ENCODE measurements around the gene PDE4D. TPM values are rescaled to one million over a fixed set of nuclear protein-coding genes. Genes with fewer than 3 reads are reported as not detected.

The PDE4D gene
- total RNA-seq, 1 donor from 2014 or later = 44.8 TPM

- no peak for DNase-seq (ENCODE audit: low spot score in 2 of 2)
- Histone ChIP-seq H3K9me3 (no peaks in the 10 kb centered on the region), H3K4me1 (no peaks in the 10 kb centered on the region), H3K36me3 (no peaks in the 10 kb centered on the region), H3K27ac (no peak overlapping the region), H3K27me3 (no peaks in the 10 kb centered on the region), H3K4me3 (no peak overlapping the region)
- intact Hi-C loops (cut with DNase I) = no loop called here
- TF ChIP-seq, protein P1, sequence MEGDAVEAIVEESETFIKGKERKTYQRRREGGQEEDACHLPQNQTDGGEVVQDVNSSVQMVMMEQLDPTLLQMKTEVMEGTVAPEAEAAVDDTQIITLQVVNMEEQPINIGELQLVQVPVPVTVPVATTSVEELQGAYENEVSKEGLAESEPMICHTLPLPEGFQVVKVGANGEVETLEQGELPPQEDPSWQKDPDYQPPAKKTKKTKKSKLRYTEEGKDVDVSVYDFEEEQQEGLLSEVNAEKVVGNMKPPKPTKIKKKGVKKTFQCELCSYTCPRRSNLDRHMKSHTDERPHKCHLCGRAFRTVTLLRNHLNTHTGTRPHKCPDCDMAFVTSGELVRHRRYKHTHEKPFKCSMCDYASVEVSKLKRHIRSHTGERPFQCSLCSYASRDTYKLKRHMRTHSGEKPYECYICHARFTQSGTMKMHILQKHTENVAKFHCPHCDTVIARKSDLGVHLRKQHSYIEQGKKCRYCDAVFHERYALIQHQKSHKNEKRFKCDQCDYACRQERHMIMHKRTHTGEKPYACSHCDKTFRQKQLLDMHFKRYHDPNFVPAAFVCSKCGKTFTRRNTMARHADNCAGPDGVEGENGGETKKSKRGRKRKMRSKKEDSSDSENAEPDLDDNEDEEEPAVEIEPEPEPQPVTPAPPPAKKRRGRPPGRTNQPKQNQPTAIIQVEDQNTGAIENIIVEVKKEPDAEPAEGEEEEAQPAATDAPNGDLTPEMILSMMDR (IDR thresholded peaks at IDR 0.05) = no peak
Measured at GRCh38 chr5:59264639-59265245, 628.8 kb downstream of the PDE4D start.

DNA sequence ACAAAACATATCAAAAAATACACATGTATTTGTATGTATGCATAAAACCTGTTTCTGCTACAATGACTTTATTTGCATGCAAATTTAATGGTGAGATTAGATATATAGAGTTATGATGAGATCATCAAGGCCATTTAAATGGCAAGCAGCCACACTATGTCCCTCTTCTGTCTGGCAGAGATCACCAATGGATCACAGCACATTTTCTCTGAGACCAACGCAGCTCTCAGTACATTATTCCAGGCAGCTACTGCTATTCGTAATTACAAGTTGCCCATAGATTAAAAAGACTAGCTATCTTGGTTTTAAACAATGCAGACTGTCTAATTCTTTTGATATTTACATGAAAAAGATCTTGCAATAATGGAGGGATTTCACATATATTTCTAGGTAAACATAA is 629.5 kb downstream of the PDE4D start:
- no peak overlapping the region for H3K27ac ChIP-seq
- DNase-seq (ENCODE audit: low spot score in 2 of 2) = no peak
- H3K27me3 ChIP-seq = no peaks in the 10 kb centered on the region
- H3K4me3 ChIP-seq = no peak overlapping the region
- TF ChIP-seq, protein P1 (IDR thresholded peaks at IDR 0.05) = no peak
- no peaks in the 10 kb centered on the region for H3K36me3 ChIP-seq
- H3K9me3 ChIP-seq = no peaks in the 10 kb centered on the region
- intact Hi-C loops (cut with DNase I) = no loop called here
- H3K4me1 ChIP-seq = no peaks in the 10 kb centered on the region

DNA sequence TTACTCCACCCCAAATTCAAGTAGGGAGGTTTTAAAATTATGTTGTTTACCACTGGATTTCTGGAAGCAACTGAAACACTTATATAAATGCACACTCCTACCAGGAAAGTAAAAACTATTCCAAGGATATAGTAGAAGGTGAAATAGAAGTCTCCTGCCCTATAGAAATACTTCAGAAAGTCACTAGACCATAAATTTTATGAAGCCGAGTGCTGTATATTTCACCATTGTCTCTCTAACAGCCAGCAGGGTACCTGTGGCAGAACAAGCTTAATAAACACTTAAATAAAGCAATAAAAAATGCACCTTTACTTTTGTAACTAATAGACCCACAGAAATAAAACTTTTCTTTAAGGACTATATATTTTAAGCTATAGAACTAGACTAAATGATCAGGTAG is 631.6 kb downstream of the PDE4D start:
- Histone ChIP-seq H3K4me1 (no peaks in the 10 kb centered on the region), H3K27ac (no peak overlapping the region), H3K36me3 (no peaks in the 10 kb centered on the region), H3K27me3 (no peaks in the 10 kb centered on the region), H3K9me3 (no peaks in the 10 kb centered on the region), H3K4me3 (no peak overlapping the region)
- TF ChIP-seq, protein P1 (IDR thresholded peaks at IDR 0.05) = no peak
- no peak for DNase-seq (ENCODE audit: low spot score in 2 of 2)
- intact Hi-C loops (cut with DNase I) = no loop called here

DNA sequence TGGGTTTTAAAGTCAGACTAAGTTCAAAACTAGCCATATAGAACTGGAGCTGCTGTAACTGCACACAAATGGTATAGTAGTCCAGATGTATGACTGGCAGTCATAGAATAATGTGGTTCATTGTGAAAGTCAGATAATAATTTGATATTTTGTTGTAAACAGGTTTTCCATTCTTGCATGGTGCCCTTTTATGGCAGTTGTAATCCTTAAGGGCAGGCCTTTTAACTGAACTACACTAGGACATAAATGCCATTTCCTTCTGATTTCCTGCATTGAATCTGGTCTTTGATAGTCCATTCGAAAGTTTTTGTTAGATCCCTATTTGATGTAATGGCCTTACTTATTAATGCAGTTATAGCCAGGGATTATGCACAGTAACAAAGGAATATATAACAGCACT is 632.6 kb downstream of the PDE4D start:
- intact Hi-C loops (cut with DNase I) = no loop called here
- H3K4me1 ChIP-seq = no peaks in the 10 kb centered on the region
- H3K27ac ChIP-seq = no peak overlapping the region

DNA sequence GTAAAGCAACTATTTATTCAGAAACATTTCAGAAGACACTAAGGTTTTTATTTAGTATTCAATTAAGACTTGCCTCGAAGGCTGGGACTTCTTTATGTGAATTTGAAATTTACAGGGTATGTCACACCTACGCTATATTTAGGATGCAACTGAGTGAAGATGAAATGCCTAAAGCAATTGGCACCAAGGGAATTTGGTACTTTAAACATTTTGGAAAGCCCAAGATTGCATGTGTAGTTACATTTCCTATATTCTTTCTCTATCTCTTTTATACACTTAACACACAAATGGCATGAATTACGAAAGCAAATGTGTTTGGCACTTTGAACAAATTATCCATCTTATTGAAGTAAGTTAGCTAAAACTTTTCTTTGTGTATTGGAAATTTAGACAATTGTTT is 633.3 kb downstream of the PDE4D start:
- DNase-seq (ENCODE audit: low spot score in 2 of 2) = no peak
- Histone ChIP-seq H3K4me1 (no peaks in the 10 kb centered on the region), H3K36me3 (no peaks in the 10 kb centered on the region), H3K27ac (no peak overlapping the region), H3K4me3 (no peak overlapping the region), H3K9me3 (no peaks in the 10 kb centered on the region), H3K27me3 (no peaks in the 10 kb centered on the region)
- TF ChIP-seq, protein P1 (IDR thresholded peaks at IDR 0.05) = no peak
- intact Hi-C loops (cut with DNase I) = no loop called here

More for the DNA sequence above, 632.6 kb downstream of the PDE4D start:
- TF ChIP-seq, protein P1 (IDR thresholded peaks at IDR 0.05) = no peak
- DNase-seq (ENCODE audit: low spot score in 2 of 2) = no peak
- Histone ChIP-seq H3K27me3 (no peaks in the 10 kb centered on the region), H3K4me3 (no peak overlapping the region), H3K36me3 (no peaks in the 10 kb centered on the region), H3K9me3 (no peaks in the 10 kb centered on the region)

GRCh38 chr5:59259237-59259636 is 634.3 kb downstream of the PDE4D start:
- H3K36me3 ChIP-seq = no peaks in the 10 kb centered on the region
- H3K4me1 ChIP-seq = no peaks in the 10 kb centered on the region
- intact Hi-C loops (cut with DNase I) = no loop called here
- H3K27ac ChIP-seq = no peak overlapping the region
- H3K9me3 ChIP-seq = no peaks in the 10 kb centered on the region
- no peaks in the 10 kb centered on the region for H3K27me3 ChIP-seq
- TF ChIP-seq, protein P1 (IDR thresholded peaks at IDR 0.05) = no peak
- no peak overlapping the region for H3K4me3 ChIP-seq
- DNase-seq (ENCODE audit: low spot score in 2 of 2) = no peak
